Lower leg skin (tissue), 4 donors: ENCODE measurements around the gene KLHL25. TPM values are rescaled to one million over a fixed set of nuclear protein-coding genes. Genes with fewer than 3 reads are reported as not detected.

Experiments used
- DNase-seq, 2 donors: peaks; one replicate each; pipeline ENCODE4 v3.0.0-alpha.2; 2019; ENCODE audit warnings: low spot score in 2 of 2
- H3K4me3 ChIP-seq: fragments of 200-600 bp; sonication (generic); 2 replicates; pipeline ENCODE4 v1.5.1; 2017; ENCODE audit warnings: mild to moderate bottlenecking, low read depth; ENCODE audit not compliant: poor library complexity, severe bottlenecking
- CTCF ChIP-seq, 3 donors: fragments of 450-650 bp; IDR thresholded peaks; one replicate each; pipeline ENCODE4 v1.5.1; 2016; ENCODE audit warnings: antibody characterized with exemption in 3 of 3, mild to moderate bottlenecking in 3 of 3, moderate library complexity in 2 of 3
- POLR2A ChIP-seq, 2 donors: fragments of 450-650 bp; IDR thresholded peaks; one replicate each; pipeline ENCODE4 v1.6.1; 2016 to 2017; ENCODE audit warnings: antibody characterized with exemption in 2 of 2, mild to moderate bottlenecking in 1 of 2, moderate library complexity in 1 of 2
- WGBS, 2 donors: methylation state at CpG; one replicate each; pipeline ENCODE4 v1.1.5; 2018; 5-methylcytosine and 5-hydroxymethylcytosine counted together
- intact Hi-C: fragments of 100-400 bp; cut with DNase I; formaldehyde crosslinking; loops from one replicate; pipeline ENCODE4 v1.15.0; 2023; ENCODE audit warnings: low total_unique reads
- total RNA-seq, 4 donors: library from RNA; depleted of rRNA; stranded (reverse); fragments of >200 nt; gene quantifications; one replicate each; pipeline ENCODE4 v1.1.0, GENCODE V29; 2016

KLHL25 gene
- total RNA-seq, 4 donors from 2014 or later, result 13.9 to 29.0 (median 21.4) TPM

DNA sequence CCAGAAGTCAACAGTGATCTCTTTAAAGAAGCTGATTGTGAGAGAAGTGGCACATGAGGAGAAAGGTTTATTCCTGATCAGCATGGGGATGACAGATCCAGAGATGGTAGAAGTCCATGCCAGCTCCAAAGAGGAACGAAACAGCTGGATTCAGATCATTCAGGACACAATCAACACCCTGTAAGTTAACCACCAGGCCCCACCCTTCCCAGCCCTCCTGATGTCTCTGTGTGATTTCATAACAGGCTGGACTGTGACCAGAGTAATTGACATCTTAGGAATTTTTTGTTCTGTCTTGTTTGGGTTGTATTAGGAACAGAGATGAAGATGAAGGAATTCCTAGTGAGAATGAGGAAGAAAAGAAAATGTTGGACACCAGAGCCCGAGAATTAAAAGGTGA lies 67.7 kb downstream of the KLHL25 start:
- intact Hi-C loops, result no loop called here
- TF ChIP-seq CTCF (IDR thresholded peaks at IDR 0.05) (no peak), POLR2A (IDR thresholded peaks at IDR 0.05) (no peak)
- no peak overlapping the region for H3K4me3 ChIP-seq
- peak in 1 of 2 donors; percentile 81 for DNase-seq
- 43 to 50% methylated on average over 2 of the region's 2 CpGs for WGBS, 2 donors

DNA sequence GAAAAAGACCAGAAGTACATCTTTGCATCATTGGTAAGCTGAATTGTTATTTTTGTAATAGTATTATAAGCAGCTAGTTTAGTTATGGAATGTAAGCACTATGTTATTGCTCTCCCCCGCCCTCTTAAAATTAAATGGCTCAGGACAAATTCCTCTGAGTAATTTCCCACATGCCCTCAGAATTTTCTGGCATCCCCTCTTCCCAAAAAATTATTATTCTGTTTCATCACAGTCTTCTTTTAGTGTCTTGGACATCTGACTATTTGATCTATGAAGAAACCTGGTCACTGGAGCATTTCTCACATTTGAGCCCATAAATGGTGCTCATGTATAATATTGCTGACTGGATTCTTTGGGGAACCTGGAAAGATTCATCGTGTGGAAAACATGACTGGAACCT lies 68.3 kb downstream of the KLHL25 start:
- intact Hi-C loops, result no loop called here
- no peak for DNase-seq
- no peak overlapping the region for H3K4me3 ChIP-seq
- 50 to 61% methylated on average over 2 of the region's 2 CpGs for WGBS, 2 donors
- no peak for TF ChIP-seq POLR2A (IDR thresholded peaks at IDR 0.05)
- no peak for TF ChIP-seq CTCF (IDR thresholded peaks at IDR 0.05)

- H3K4me3 ChIP-seq, result no peak overlapping the region
- DNase-seq, result no peak
- TF ChIP-seq POLR2A (IDR thresholded peaks at IDR 0.05) (no peak), CTCF (IDR thresholded peaks at IDR 0.05) (no peak)
- 80 to 83% methylated on average over 4 of the region's 4 CpGs for WGBS, 2 donors
- intact Hi-C loops, result no loop called here
Measured at GRCh38 chr15:85725564-85725963, 69.2 kb downstream of the KLHL25 start.

DNA sequence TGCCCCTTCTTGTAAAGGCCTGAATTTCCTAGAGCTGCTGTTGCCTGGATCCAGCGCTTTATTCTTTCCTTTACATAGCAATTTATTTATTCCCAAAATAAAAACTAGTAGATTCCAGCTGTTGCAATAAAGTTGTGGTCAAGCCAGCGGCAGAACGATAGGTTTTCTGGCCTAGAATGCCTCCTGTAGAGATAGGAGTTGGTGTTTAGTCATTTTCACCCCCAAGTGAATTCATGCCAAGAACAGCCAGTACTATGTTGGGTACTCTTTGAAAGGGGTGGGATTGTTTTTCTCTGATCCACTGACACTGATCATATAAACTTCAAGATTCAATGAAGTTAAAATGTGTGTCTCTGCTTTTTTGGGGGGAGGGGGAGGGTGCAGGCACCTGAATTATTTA lies 69.7 kb downstream of the KLHL25 start:
- intact Hi-C loops, result no loop called here
- no peak overlapping the region for H3K4me3 ChIP-seq
- TF ChIP-seq POLR2A (IDR thresholded peaks at IDR 0.05) (no peak), CTCF (IDR thresholded peaks at IDR 0.05) (no peak)
- 52 to 70% methylated on average over 3 of the region's 3 CpGs for WGBS, 2 donors
- DNase-seq, result peak in 1 of 2 donors; percentile 59

DNA sequence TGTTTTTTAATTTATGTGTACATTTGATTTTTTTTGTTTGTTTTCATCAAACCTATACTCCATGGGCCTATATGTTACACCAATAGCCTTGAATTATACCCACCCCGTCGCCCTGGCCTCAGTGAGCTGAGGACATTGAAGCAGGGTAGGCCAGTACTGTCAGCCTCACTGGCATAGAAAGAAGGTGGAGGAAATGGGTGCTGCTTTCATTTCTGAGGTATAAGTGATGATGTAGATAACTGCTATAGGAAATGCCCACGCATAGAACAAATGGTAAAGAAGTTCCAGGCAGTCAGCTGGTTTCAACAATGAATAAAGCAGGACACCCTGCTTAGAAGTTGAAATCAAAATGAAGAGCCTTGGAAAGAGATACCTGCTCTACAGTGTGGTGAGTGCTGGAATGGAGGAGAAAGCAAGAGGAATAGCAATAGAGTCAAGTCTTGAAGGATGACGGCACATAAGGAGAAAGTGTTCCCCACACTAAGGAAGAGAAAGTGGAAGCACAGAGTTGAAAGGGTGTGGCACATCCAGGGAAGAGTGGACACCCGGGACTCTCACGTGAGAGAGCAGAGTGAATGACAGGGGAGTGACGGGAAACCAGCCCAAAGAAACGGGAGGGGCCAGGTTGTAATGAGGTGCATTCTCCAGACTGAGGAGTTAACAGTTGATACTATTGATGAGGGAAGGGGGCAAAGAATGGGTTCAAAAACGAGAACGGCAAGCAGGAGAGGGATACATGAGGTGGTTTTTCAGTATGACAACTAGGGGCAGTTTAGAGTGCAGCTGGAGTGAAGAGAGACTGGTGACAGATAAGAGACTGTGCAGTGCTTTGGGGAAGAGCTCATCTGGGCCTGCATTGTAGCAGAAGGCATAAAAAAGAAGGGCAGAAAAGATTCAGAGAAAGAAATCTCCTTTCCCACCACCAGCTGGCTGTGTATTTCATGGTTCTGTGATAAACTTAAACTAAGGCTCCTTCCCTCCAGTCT lies 70.5 kb downstream of the KLHL25 start:
- H3K4me3 ChIP-seq, result no peak overlapping the region
- 52% methylated on average over 10 of the region's 10 CpGs for WGBS, 2 donors
- intact Hi-C loops, result no loop called here
- TF ChIP-seq POLR2A (IDR thresholded peaks at IDR 0.05), result no peak
- TF ChIP-seq CTCF (IDR thresholded peaks at IDR 0.05), result no peak
- no peak for DNase-seq
